UCSD-AML1 (cell line): ENCODE results near the gene ACLY.
"Not testable (repeated sequence)": the region's sequence is repeated elsewhere in the genome, so short reads cannot be mapped to it uniquely, and the experiment has no call there.

Experiments used
- DNase-seq: peaks from one replicate; lab custom pipeline; 2025; ENCODE audit not compliant: unreplicated experiment; lab: John Stamatoyannopoulos, UW

The ACLY gene

DNA sequence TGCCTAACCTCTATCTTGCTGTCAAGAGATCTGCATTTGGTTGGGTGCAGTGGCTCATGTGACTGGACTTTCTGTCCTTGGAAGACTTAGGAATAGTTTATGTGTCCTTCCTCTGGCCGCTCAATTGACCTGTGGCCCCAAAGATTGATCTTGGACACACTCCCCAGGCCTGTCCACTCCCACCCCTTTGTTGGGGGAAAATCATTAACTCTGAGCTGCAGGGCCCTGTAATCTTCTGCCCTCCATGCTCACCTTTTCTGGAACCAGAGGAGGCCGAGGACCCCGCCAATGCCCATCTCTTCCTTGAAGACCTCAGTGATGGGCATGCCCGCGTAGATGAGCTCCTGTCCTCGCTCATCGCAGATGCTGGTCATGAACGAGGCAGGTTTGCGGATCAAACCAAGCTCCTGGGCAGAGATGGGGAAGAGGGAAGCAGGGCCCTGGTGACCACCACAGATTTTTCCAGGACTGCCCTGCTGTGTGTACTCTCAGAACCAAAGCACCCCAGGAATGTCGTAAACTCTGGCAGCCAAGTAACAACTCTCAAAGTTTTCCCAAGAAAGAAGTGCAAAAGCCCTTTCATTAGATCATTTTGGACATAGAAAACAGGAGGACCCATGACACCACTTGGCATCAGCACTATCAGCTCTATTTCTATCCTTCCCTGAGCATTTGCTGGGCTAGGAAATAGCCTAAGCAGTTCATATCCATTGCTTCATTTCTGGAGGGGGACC is 45.0 kb downstream of the ACLY start:
- no peak for DNase-seq

DNA sequence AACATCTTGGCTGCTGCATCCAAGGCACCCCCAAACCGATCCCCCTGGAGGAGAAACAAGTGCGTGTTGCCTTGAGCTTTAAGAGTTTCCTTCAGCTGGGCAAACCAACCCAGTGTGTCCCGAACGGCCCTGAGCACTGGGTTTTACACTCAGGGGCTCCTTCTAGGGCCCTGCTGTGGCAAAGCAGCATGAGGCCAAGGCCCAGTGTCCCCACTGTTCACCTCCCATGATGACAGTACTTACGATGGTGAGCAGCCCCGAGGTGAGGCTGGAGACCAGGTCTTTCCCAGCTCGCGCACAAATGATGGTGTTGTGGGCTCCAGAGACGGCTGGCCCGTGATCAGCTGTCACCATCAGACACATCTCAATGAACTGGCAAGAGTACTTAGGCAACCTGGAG is 47.0 kb downstream of the ACLY start:
- no peak for DNase-seq

DNA sequence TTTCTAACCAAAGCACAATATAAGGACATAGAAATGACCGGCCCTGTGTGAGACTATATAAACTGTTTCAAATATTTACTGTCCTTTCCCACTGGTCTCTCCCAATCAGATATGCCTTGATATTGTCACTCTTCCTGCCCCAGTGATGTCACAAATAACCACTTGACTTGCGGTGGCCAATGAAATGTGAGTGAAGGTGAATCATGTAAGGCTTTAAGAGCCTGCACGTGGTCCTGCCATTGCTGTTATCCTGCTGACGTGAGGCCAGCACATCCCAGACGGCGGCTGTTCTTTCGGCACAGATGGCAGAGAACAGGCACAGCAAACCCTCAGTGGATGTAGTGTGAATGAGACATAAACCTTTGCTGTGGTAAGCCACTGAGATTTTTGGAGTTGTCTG is 48.1 kb downstream of the ACLY start:
- DNase-seq: no peak

DNA sequence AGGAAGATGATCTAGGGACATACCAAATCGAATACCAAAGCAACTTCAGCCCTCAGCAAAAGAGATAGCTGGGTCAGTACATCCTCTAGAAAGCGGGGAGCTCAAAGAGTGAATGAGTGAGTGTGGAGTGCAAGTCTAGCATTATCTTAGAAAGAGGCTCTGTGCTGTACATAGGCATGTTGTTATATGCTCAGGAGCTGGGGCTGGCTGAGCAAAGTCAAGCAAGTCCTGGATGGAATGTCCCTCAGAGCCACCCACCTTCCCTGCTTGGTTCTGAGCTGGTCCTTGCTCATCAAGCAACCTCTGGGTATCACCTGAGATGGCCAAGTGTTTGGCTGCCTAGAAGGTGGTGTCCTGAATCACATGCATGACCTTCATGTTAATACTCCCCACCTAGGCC is 48.7 kb downstream of the ACLY start:
- no peak for DNase-seq

DNA sequence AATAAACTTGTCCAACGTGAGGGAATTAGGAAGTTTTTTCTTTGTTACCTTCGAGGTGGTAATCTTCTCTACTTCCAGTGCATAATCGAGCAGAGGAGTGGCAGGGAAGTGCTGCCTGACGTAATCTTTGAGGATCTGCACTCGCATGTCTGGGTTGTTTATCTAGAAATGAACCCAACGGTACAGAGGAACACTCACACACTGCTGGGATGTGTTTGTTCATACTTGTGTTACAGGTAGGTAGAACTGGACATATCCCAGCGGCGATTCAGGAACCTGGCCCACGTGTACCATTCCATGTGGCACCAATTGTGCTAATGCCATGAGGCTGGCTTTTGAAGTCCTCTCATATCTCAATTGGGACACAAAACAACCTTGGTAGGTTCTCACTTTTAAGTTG is 49.3 kb downstream of the ACLY start:
- DNase-seq: no peak

DNA sequence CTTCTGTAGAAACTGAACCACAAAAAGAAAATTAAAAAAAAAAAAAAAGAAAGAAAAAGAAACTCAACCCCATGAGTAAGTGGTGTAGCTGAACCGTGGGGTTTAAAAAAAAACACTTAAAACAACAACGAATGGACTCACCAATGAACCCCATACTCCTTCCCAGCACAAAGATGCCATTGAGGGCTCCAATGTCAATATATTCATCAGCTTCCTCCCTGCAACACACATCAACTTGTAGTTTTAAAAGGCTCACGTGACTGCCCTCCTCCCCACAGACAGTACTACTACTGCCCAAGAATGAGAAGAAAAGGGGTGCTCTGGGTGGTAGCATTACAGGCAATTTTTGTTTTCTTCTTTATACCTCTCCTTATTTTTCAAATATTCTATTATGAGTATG is 50.2 kb downstream of the ACLY start:
- no peak for DNase-seq

DNA sequence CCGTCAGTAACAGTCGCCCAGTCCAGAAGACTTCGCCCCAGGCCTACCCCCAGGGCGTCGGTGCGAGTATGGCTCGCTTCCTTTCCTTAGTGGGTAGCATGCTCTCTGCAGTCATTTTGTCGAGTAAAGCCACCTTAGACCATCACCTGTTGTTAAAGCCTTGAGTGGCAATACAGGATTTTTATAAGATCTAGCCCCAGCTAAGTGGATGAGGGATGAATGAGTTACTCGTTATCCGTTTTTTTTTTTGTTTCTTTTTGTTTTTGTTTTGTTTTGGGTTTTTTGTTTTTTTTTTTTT is 53.2 kb downstream of the ACLY start:
- no peak for DNase-seq

DNA sequence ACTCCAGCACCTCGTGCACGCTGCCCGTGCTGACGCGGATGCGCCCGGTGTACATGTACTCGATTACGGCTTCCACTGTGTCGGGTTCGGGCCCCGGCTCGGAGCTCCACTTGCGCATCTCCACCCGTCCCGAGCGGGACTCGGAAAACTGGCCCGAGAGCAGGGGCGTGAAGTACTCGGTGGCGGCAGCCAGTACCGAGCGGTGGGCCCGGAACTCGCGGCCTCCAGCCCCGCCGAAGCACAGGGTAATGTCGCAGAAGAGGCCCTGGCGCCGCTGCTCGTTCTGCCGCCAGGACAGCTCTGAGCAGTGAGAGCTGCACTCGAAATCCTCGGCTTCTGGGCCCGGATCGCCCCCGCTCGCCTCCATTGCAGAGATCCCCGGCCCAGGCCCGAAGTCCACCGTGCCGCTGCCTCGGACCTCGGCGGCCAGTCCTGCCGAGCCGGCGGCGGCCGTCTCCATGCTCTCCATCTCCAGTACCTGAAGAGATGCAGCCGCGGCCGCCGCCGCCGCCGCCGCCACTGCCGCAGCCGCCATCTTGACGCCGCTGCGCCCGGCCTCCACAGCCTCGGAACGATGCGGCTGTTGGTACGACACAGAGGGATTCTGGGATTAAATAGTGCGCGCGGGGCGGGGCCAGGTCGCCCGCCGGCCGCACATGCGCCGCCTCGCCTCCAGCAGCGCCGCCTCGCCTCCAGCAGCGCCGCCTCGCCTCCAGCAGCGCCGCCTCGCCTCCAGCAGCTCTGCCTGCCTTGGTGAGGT is 53.7 kb downstream of the ACLY start, which contains the start of gene KLHL11:
TSS of gene KLHL11 (minus strand) at position 588 of the 760 bp plus-strand sequence. CDS start at position 535, 53 bp downstream.
- DNase-seq: peak; percentile 89

DNA sequence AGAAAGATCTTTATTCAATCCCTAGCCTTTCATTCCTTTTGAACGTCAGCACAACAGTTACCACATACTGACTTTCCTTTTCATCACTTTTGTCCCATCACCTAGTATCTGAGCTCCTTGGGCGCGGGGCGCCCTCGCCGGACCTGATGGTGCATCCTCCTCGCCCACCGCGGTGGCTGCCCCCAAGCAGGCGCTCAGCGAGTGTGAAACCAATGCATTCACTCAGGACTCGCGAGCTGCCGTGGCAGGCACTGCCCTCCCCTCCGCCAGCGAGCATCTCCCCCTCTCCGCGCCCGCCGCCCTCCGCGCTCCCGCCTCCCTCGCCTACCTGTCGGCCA is 54.3 kb downstream of the ACLY start:
- no peak for DNase-seq

DNA sequence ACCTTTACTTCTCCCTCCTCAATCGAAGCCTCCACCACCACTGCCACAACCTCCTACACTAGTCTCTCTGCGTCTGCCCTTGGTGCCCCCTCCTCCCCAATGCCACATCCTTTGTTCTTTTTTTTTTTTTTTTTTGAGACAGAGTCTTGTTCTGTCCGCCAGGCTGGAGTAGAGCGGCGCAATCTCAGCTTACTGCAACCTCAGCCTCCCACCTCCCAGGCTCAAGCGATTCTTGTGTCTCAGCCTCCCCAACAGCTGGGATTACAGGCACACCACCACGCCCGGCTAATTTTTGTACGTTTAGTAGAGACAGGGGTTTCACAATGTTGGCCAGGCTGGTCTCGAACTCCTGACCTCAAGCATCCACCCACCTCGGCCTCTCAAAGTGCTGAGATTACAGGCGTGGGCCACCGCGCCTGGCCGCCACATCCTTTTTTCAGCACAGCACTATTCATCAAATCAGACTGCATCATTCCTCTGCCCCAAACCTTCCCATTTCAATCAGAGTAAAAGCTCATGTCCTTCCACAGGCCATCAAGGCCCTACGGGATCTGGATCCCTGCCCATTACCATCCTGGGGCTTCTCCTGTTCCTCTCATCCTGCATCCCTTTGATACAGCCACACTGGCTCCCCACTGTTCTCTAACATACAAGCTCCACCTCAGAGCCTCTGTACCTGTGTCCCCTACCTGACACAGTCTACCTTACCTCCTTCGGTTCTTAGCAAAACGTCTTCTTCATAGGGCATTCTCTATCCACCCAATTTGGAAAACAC is 55.5 kb downstream of the ACLY start:
- no peak for DNase-seq

DNA sequence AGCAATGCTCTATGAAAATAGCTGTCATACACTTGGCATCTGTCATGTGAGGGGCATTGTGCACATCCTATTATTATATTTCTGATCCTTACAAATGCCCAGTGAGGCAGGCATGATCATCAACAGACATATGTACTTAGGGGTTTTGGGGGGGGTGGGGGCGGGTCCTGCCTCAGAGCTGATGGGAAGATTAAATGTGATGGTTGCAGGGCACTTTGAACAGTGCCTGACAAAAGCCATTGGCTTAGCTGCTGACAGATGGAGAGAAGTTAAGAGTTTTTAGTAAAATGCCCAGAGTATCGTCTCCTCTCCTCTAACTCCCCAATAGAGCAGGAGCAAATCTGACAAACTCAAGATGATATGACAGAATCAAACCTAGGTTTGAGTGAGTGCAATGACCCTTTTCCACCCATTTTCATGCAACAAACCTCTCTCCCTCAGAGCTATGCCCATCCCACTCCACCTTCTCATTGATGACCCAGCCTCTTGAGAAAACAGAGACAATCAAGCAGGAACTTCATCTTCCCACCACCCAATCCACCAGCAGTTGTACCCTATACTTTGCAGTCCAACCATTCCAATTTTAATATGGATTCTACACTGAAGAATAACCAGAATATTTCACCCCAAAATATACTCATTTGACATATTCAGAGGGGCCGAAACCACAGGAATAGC is 58.4 kb downstream of the ACLY start:
- DNase-seq: no peak

DNA sequence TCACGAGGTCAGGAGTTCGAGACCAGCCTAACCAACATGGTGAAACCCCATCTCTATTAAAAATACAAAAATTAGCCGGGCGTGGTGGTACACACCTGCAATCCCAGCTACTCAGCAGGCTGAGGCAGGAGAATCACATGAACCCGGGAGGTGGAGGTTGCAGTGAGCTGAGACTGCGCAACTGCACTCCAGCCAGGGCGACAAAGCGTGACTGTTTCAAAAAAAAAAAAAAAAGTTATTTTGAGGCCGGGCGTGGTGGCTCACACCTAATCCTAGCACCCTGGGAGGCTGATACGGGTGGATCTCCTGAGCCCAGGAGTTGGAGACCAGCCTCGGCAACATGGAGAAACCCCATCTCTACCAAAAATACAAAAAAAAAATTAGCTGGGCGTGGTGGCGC is 67.4 kb downstream of the ACLY start:
- not testable (repeated sequence) for DNase-seq

DNA sequence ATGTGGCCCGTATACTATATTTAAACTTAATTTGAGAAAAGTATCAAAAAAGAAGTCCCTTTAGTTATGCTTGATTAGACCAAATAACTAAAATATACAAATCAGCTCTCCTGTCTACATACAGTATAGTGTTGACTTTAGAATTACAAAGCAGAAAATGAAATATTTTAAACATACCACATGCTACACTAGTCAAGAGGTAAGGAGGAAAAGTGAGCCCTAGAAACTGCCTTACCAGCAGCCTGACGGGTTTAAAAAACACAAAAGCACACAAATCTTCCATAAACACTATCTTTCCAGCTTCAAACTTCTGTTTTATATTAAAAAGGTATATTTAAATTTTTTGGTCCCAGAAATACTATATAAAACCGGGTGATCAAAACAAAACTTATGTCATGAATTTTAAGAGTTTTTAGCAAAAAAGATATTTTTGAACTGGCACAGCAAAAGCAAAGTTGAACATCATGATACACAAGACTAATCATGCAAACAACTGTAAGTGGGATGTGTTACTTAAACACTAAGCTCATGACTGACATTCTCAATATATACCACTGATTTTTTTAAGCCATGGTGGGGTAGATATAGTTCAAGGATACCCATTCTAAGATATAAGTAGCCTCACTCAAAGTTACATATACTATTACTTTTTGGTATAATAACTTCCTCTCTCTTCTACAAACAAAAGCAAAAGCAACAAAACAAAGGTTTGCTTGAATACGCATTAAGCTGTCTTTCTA is 69.3 kb downstream of the ACLY start:
- DNase-seq: no peak

DNA sequence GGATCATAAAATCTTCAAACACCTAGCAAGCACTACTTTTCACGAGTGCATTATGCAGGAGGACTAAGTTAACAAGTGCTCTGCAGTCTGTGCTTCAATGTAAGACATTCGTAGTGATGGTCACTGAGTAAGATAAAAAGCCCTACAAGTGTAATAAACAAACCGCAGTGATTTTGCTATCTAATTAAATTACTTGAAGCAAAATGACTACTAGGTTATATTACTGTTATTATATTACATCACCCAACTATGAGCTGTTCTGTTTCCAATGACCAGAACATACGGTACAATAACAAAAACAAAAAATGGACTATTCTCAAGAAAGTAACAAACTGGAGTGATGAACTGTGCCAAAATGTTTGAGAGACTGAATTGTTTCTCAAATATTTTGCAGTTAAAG is 70.0 kb downstream of the ACLY start:
- DNase-seq: no peak

DNA sequence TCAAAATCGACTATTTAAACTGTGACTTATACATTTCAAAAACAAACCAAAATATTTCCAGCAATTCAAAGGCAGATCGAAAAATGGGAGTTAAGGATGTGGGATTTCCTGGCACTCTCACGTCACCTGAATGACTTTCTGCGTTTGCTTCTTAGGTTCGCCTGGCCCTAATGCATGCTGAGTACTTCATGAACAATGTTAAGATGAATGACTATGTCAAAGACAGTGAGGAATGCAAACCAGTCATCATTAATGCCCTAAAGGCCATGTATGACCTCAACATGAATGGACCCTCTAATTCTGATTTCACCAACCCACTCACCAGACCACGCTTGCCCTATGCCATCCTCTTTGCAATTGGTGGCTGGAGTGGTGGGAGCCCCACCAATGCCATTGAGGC is 73.8 kb downstream of the ACLY start:
- no peak for DNase-seq

DNA sequence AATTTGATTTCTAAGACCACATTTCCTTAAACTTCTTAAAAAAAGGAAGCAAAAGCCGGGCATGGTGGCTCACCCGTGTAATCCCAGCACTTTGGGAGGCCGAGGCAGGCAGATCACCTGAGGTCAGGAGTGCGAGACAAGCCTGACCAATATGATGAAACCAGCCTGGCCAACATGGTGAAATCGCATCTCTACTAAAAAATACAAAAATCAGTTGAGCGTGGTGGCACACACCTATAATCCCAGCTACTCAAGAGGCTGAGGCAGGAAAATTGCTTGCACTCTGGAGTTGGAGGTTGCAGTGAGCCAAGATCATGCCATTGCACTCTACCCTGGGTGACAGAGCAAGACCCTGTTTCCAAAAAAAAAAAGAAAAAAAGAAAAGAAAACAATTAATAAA is 78.0 kb downstream of the ACLY start:
- not testable (repeated sequence) for DNase-seq

DNA sequence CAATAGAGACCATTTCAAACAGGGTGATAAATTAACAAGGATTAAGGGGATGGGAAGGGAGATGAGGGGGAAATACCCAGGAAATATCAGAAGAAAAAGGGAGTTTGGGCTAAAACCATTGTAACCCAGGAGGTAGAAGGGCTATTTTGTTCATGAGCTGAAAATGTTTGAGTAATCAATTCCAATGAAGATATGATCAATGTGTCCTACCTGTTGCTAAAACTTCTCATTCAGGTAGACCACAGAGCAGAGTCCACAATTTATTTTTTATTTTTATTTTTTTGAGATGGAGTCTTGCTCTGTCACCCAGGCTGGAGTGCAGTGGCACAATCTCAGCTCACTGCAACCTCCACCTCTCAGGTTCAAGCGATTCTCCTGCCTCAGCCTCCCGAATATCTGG is 79.3 kb downstream of the ACLY start:
- DNase-seq: not testable (repeated sequence)

DNA sequence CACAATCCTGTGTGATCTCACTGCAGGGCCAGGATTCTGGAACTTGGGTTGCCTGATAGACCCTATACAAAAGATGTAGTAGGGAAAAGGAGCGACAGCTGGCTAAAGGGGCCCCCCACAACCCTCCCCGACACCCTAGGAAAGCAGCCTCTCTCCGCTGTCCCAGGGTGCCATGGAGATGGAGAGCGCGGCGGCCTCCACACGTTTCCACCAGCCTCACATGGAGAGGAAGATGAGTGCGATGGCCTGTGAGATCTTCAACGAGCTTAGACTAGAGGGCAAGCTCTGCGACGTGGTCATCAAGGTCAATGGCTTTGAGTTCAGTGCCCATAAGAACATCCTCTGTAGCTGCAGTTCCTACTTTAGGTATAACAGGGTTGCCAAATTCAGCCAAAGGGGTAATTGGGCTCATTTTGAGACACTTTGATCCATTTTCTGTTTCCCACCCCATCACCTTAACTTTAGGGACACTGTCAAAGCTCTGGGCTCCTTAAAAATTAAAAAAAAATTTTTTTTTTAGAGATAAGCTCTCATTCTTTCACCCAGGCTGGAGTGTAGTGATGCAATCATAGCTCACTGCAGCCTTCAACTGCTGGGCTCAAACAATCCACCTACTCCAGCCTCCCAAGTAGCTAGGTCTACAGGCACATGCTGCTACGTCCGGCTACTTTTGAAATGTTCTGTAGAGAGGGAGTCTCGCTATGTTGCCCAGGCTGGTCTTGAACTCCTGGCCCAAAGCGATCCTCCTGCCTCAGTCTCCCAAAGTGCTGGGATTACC is 80.8 kb downstream of the ACLY start, which contains the start of gene KLHL10:
TSS of gene KLHL10 (plus strand) at position 65 of the 778 bp plus-strand sequence. CDS start at position 173, 108 bp downstream.
- no peak for DNase-seq

DNA sequence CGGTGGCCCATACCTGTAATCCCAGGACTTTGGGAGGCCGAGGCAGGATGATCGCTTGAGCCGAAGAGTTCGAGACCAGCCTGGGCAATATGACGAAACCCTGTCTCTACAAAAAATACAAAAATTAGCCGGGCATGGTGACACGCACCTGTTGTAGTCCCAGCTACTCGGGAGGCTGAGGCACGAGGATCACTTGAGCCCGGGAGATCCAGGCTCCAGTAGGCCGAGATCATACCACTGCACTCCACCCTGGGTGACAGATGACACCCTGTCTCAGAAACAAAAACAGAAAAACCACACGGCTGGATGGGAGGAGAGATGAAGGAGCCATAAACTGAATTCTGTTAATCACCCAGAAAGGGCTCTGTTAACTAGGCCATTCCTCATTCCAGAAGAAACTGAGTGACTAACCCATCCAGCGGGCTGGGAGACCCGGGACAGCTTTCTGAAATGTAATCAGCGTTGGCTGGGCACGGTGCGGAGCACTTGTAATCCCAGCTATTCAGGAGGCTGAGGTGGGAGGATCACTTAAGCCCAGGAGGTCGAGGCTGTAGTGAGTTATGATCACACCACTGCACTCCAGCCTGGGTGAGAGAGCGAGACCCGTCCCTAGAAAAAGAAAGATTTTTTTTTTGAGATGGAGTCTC is 82.1 kb downstream of the ACLY start:
- no peak for DNase-seq
